GM19035 (cell line): ENCODE results near the gene GTF3C4.
A peak's percentile ranks its signal among the peaks of the same experiment; 100 is the strongest.

Experiments
- ATAC-seq: cut with Tn5 transposase; IDR thresholded peaks from one replicate; pipeline ENCODE4 v1.9.1; 2021; ENCODE audit not compliant: unreplicated experiment

GTF3C4 gene

GRCh38 chr9:132670457-132671391 lies at the start of gene GTF3C4:
TSS of gene GTF3C4 (plus strand) at chr9:132670464. CDS start at chr9:132670599, 135 bp downstream.
- peak; percentile 15 for ATAC-seq

DNA sequence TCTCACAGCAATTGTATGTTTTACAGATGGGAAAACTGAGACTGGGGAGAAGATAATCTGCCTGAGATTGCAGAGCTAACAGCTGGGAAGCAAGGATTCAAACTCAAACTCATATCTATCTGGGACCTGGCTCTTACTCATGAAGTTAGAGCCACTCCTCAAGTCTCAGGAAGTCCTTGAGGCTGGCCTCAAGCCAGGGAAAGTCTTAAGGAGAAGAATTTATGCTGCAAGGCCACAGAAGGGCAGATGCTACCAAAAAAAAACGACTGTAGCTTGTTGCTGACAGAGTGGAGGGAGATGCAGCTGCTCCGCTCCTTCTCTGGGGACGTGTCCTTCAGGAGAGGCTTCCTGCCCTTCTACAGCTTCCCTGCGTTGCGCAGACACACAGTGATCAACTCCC lies 48.1 kb upstream of the GTF3C4 start:
- ATAC-seq: no peak

DNA sequence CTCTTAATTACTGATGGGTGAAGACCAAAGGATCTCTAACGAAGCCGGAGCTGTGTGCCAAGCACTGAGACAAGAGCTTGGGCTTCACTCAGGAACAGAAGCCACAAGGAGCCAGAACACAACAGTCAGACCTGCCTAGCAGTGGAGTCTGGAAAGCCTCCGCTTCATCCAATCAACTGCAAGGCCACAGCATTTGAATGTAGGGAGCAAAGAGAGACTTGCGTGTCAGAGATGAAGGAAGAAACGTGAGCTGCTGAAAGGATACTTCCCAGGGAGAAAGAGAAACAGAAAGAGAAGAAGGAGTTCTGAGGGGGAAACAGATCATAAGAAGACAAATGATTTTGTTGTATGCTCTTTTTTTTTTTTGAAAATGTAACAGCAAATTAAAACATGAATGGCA lies 44.0 kb upstream of the GTF3C4 start:
- no peak for ATAC-seq

DNA sequence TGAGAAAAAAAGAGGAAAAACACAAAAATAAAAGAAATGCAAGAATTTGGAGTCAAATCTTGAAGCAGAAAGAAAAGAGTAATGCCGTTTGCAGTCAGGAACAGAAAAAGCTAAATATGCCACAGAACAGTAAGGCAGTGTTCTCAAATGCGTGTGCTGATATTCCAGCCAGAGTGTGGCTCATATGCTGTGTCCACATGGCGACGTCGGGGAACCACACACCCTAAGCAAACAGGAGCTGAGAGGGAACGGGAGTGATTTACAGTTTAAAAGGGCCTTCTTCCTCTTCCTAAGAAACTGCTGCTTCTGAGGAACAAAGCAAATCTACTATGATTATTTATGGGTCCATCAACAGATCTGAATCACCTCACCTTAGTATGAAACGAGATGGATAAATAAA lies 43.2 kb upstream of the GTF3C4 start:
- ATAC-seq: no peak

- no peak for ATAC-seq
Measured at GRCh38 chr9:132627594-132627993, 42.7 kb upstream of the GTF3C4 start.

GRCh38 chr9:132628746-132629145 lies 41.5 kb upstream of the GTF3C4 start:
- no peak for ATAC-seq

DNA sequence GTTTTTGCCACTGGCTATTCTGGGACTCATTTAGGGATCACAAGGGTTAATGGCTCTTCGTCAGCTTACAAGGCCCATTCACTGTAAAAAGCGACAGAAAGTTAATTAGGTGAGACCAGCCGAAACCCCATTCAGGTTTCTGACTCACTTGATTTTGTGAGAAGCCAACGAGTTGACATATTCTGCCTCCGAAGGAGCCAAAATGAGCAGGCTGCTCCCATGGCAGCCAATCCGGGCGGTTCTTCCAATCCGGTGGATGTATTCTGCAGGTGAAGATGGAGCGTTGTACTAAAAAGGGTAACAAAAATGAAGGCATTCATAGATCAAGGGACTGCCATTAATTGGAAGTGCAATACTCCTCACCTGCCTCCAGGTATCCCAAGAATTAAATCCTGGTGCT lies 40.1 kb upstream of the GTF3C4 start:
- no peak for ATAC-seq

- no peak for ATAC-seq
Measured at GRCh38 chr9:132630811-132631210, 39.5 kb upstream of the GTF3C4 start.

DNA sequence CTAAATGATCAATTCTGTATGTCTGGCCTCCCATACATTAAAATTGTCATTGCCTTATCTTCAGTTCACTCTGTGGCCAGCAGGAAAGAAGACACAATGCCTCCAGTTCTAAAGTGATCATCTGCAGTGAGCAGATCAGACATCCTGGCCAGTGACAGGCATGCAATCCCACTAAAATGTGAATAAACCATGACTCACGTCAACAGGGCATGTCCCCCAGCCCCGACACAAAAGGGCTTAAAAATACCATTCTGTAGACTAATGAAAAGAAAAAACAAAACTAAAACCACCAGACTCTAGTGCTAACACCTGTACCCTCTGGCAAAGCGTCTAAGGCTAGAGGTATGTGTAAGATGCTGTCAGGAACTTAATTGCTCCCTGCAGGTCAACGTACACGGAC lies 39.0 kb upstream of the GTF3C4 start:
- ATAC-seq: no peak

DNA sequence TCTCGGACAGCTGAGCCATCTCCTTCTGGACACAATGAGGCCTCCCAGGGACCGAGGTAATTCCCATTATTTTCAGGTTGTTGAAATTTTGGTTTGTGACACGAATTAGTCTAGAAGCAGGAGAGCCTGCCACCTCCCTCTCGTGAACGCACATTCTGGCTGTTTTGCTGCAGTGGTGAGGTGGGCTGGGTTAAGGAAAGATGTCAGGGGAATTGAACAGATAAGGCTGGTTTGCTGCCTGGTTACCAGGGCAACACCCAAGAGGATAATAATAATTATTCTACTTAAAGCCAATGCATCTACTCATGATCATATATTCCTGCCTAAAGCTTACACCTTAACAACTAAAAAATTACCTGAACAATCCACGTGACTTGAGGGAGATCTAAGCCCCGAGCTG lies 38.6 kb upstream of the GTF3C4 start:
- no peak for ATAC-seq

- no peak for ATAC-seq
Measured at GRCh38 chr9:132632413-132633129, 37.7 kb upstream of the GTF3C4 start.

DNA sequence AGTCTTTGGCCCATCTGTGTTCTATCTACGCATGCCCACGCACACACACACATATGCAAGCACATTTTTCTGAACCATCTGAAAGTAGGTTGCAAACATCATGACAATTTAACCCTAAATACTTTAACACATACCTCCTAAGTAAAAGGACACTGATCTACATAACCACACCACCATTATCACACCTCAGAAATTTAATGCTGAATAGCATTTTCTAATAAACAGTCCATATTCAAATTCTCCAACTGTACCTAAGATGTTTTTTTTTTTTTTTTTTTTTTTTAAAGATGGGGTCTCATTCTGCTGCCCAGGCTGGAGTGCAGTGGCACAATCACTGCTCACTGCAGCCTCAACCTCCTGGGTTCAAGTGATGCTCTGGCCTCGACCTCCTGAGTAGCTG lies 35.9 kb upstream of the GTF3C4 start:
- ATAC-seq: no peak

GRCh38 chr9:132637351-132637750 lies 32.9 kb upstream of the GTF3C4 start:
- ATAC-seq: no peak

GRCh38 chr9:132637801-132638200 lies 32.5 kb upstream of the GTF3C4 start:
- no peak for ATAC-seq

DNA sequence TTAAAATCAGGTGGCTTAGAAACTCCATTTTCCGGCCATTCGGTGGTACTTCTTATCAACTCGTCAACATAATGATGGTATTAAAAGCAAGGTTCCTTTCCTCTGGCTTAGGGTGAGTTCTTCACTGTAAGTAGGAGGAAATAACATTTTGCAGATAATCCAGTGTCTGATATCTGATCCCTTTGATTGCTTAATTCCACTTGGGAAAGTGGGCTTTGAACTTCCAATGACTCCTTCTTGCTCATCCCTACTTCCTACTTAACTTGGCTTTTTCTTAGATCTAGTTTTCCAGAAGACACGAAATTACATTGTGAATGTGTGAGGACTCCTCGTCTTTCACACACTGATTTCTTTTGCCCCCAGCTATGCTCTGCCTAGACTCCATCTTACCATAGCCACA lies 32.0 kb upstream of the GTF3C4 start:
- ATAC-seq: no peak

- ATAC-seq: no peak
Measured at GRCh38 chr9:132639322-132639721, 30.9 kb upstream of the GTF3C4 start.

- ATAC-seq: no peak
Measured at GRCh38 chr9:132641216-132641615, 29.0 kb upstream of the GTF3C4 start.

- no peak for ATAC-seq
Measured at GRCh38 chr9:132644251-132644650, 26.0 kb upstream of the GTF3C4 start.

GRCh38 chr9:132645306-132645705 lies 25.0 kb upstream of the GTF3C4 start:
- ATAC-seq: no peak

- ATAC-seq: no peak
Measured at GRCh38 chr9:132645711-132646110, 24.6 kb upstream of the GTF3C4 start.

GRCh38 chr9:132646726-132647125 lies 23.5 kb upstream of the GTF3C4 start:
- ATAC-seq: no peak

DNA sequence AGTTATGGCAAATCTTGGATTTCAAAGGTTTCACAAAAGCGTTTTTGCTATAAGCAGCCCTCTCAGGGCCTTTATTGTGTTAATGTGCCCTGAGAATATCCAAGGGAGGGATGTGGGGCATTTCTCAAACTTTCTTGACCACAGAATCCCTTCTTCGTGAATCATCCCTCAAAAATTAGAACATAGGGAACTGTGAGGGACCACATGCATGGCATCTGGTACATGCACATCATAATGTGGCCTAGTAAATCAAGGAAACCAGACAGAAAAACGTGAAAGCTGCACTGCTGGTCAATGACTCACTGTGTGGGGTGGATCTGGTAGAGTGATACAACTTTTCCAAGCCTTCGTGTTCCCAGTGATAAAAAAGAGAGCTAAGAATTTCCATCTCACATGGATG lies 22.9 kb upstream of the GTF3C4 start:
- no peak for ATAC-seq
